HepG2 (cell line): ENCODE results near the gene MARCHF4. TPM values are rescaled to one million over a fixed set of nuclear protein-coding genes. Genes with fewer than 3 reads are reported as not detected.

Experiments
- ATAC-seq: fragments of 200-7000 bp; cut with Tn5 transposase; 3 replicates; pipeline ENCODE4 v1.9.1; 2020; ENCODE audit warnings: mild to moderate bottlenecking, moderate library complexity
- BruUV-seq: library from RNA; stranded (reverse); fragments of 400-500 nt; replicated peaks from 2 replicates; lab custom pipeline; 2021; lab: Mats Ljungman, UMichigan
- CTCF ChIA-PET: fragments of 300-600 bp; formaldehyde crosslinking; extraction: SDS; loops from one replicate; lab custom pipeline; 2021; ENCODE audit warnings: low total read pairs, inconsistent platforms, low intra/inter-chr PET ratio; lab: Yijun Ruan, JAX
- POLR2A ChIA-PET: fragments of 350-600 bp; sonication (Branson Sonifier 250); formaldehyde crosslinking; loops from one replicate; lab custom pipeline; 2020; ENCODE audit warnings: antibody characterized with exemption, inconsistent platforms; lab: Yijun Ruan, JAX
- DNase-seq: peaks from one replicate; pipeline ENCODE4 v3.0.0-alpha.2; 2015; ENCODE audit warnings: low spot score
- FAIRE-seq: peaks from 3 replicates; lab custom pipeline; 2011; peaks lifted over from hg19 to GRCh38; lab: Jason Lieb, UNC
- H2AFZ ChIP-seq: one replicate; pipeline ENCODE4 v1.6.1; 2011; ENCODE audit warnings: low read length, inconsistent platforms
- H3K27ac ChIP-seq: fragments of 300-600 bp; 3 replicates; pipeline ENCODE4 v1.8.0; 2011; ENCODE audit warnings: mixed run types, mild to moderate bottlenecking, mixed read lengths, low read length, inconsistent platforms; ENCODE audit not compliant: insufficient read depth; ENCODE audit errors: extremely low read length
- H3K27me3 ChIP-seq, 2 experiments: fragments of 200-600 bp in 1 of 2; 2 replicates in 1 of 2; 3 replicates in 1 of 2; pipeline versions ENCODE4 v1.6.0 to v1.8.0; 2011; ENCODE audit warnings: low read length in 2 of 2, mild to moderate bottlenecking in 2 of 2, moderate library complexity in 2 of 2, inconsistent platforms in 1 of 2; ENCODE audit not compliant: insufficient read depth in 2 of 2, control insufficient read depth in 1 of 2
- H3K36me3 ChIP-seq, 2 experiments: fragments of 200-600 bp in 1 of 2; replicated peaks in 1 of 2; 2 replicates in 1 of 2; 3 replicates in 1 of 2; pipeline versions ENCODE4 v1.5.1 to v1.8.0; 2011; ENCODE audit warnings: low read length in 2 of 2, inconsistent platforms in 1 of 2; ENCODE audit not compliant: insufficient read depth in 2 of 2, control insufficient read depth in 1 of 2
- H3K4me1 ChIP-seq: 2 replicates; pipeline ENCODE4 v1.5.1; 2012; ENCODE audit warnings: low read length, inconsistent platforms; ENCODE audit not compliant: insufficient read depth
- H3K4me2 ChIP-seq: 2 replicates; pipeline ENCODE4 v1.6.0; 2011; ENCODE audit warnings: low read depth, low read length, inconsistent platforms
- H3K4me3 ChIP-seq, 3 experiments: fragments of 200-600 bp in 1 of 3; sonication (generic), shearing (Covaris generic) in 1 of 3; replicated peaks in 1 of 3; 2 replicates each; pipeline ENCODE4 v1.5.1; 2011 to 2016; ENCODE audit warnings: low read length in 3 of 3, inconsistent platforms in 2 of 3, low read depth in 2 of 3, mild to moderate bottlenecking in 2 of 3, control low read depth in 1 of 3, mixed read lengths in 1 of 3; ENCODE audit not compliant: insufficient read depth in 1 of 3
- H3K79me2 ChIP-seq: one replicate; pipeline ENCODE4 v1.6.1; 2011; ENCODE audit warnings: low read length, inconsistent platforms; ENCODE audit not compliant: insufficient read depth
- H3K9ac ChIP-seq: 2 replicates; pipeline ENCODE4 v1.6.0; 2011; ENCODE audit warnings: mild to moderate bottlenecking, low read depth, low read length, inconsistent platforms; ENCODE audit not compliant: insufficient read depth
- H3K9me3 ChIP-seq: 2 replicates; pipeline ENCODE4 v1.5.1; 2012; ENCODE audit warnings: mild to moderate bottlenecking, low read length
- H4K20me1 ChIP-seq: 2 replicates; pipeline ENCODE4 v1.6.0; 2011; ENCODE audit warnings: inconsistent platforms, mild to moderate bottlenecking, low read length, moderate library complexity; ENCODE audit not compliant: insufficient read depth
- FIP1L1 ChIP-seq: fragments of 200-400 bp; formaldehyde crosslinking; IDR thresholded peaks from 2 replicates; pipeline ENCODE4 v1.6.1; 2018; ENCODE audit warnings: low read depth, mild to moderate bottlenecking, low read length, moderate library complexity, borderline replicate concordance; ENCODE audit not compliant: insufficient read depth
- FOXJ3 ChIP-seq: sonication (generic); formaldehyde crosslinking; IDR thresholded peaks from 2 replicates; pipeline ENCODE4 v1.4.0; 2020; ENCODE audit warnings: missing genetic modification reagents, mild to moderate bottlenecking, borderline replicate concordance
- JDP2 ChIP-seq: sonication (generic); formaldehyde crosslinking; IDR thresholded peaks from 2 replicates; pipeline ENCODE4 v1.8.1; 2022; ENCODE audit warnings: missing genetic modification reagents, borderline replicate concordance
- NFYB ChIP-seq: sonication (generic); formaldehyde crosslinking; IDR thresholded peaks from 2 replicates; pipeline ENCODE4 v1.4.0; 2020; ENCODE audit warnings: missing genetic modification reagents
- PHF21A ChIP-seq: sonication (generic); formaldehyde crosslinking; IDR thresholded peaks from 2 replicates; pipeline ENCODE4 v1.5.0; 2020; ENCODE audit warnings: mild to moderate bottlenecking, missing genetic modification reagents
- SIX4 ChIP-seq: sonication (generic); formaldehyde crosslinking; IDR thresholded peaks from 2 replicates; pipeline ENCODE4 v1.4.0; 2020; ENCODE audit warnings: missing genetic modification reagents
- SOX6 ChIP-seq, 2 experiments: fragments of 450-650 bp in 1 of 2; sonication (generic) in 1 of 2; formaldehyde crosslinking in 1 of 2; IDR thresholded peaks; 2 replicates each; pipeline versions ENCODE4 v1.4.0 to v1.6.1; 2017 to 2020; ENCODE audit warnings: antibody characterized with exemption in 1 of 2, mild to moderate bottlenecking in 1 of 2, missing genetic modification reagents in 1 of 2
- YEATS4 ChIP-seq: sonication (generic); formaldehyde crosslinking; IDR thresholded peaks from 2 replicates; pipeline ENCODE4 v1.4.0; 2020; ENCODE audit warnings: missing genetic modification reagents, borderline replicate concordance
- ZNF260 ChIP-seq: sonication (generic); formaldehyde crosslinking; IDR thresholded peaks from 2 replicates; pipeline ENCODE4 v1.4.0; 2020; ENCODE audit warnings: missing genetic modification reagents, low read depth, mild to moderate bottlenecking, borderline replicate concordance
- ZNF430 ChIP-seq: sonication (generic); formaldehyde crosslinking; IDR thresholded peaks from 2 replicates; pipeline ENCODE4 v1.9.0; 2021; ENCODE audit warnings: mild to moderate bottlenecking, missing genetic modification reagents
- ZNF432 ChIP-seq: sonication (generic); formaldehyde crosslinking; IDR thresholded peaks from 2 replicates; pipeline ENCODE4 v1.5.0; 2020; ENCODE audit warnings: missing genetic modification reagents, mild to moderate bottlenecking, borderline replicate concordance
- ZNF468 ChIP-seq: sonication (generic); formaldehyde crosslinking; IDR thresholded peaks from 2 replicates; pipeline ENCODE4 v1.8.0; 2022; ENCODE audit warnings: mild to moderate bottlenecking, moderate library complexity, missing genetic modification reagents
- ZNF678 ChIP-seq: sonication (generic); formaldehyde crosslinking; IDR thresholded peaks from 2 replicates; pipeline ENCODE4 v1.4.0; 2020; ENCODE audit warnings: mild to moderate bottlenecking, missing genetic modification reagents
- WGBS: methylation state at CpG from one replicate; pipeline ENCODE4 v1.1.6; 2017; ENCODE audit warnings: low lambda C conversion rate; 5-methylcytosine and 5-hydroxymethylcytosine counted together
- in situ Hi-C: cut with HindIII; loops from 2 replicates; pipeline ENCODE4 v1.10.0; 2017; ENCODE audit warnings: low pct_unique_long_range_greater_than_20kb; ENCODE audit not compliant: extremely low pct_ligation_motif_present
- intact Hi-C: fragments of 100-400 bp; cut with micrococcal nuclease; formaldehyde crosslinking; loops from one replicate; pipeline ENCODE4 v1.10.0; 2022; ENCODE audit not compliant: unreplicated experiment
- polyA plus RNA-seq, 8 experiments: library from polyadenylated mRNA; depleted of rRNA in 3 of 8; stranded (reverse) in 7 of 8; unstranded in 1 of 8; fragments of >200 nt; fragmentation: Illumina TruSeq in 4 of 8; extraction: Trizol in 4 of 8; gene quantifications; 2 replicates each; pipeline versions ENCODE4 v1.2.1 to v1.2.3, GENCODE V29; 2011 to 2016; ENCODE audit warnings: low read depth in 4 of 8, missing spikeins in 1 of 8, mixed read lengths in 1 of 8; ENCODE audit not compliant: insufficient read depth in 1 of 8
- total RNA-seq, 5 experiments: library from RNA; depleted of rRNA; stranded (reverse); fragments of >200 nt; fragmentation: Illumina TruSeq; extraction: Trizol; gene quantifications; 2 replicates each; pipeline ENCODE4 v1.2.3, GENCODE V29; 2016; ENCODE audit warnings: low read depth in 1 of 5

MARCHF4 gene
- total and polyA plus RNA-seq, 2 of the 13 experiments (the other 11 are each of a cell fraction or from before 2014, with no cell fraction given), result not detected

DNA sequence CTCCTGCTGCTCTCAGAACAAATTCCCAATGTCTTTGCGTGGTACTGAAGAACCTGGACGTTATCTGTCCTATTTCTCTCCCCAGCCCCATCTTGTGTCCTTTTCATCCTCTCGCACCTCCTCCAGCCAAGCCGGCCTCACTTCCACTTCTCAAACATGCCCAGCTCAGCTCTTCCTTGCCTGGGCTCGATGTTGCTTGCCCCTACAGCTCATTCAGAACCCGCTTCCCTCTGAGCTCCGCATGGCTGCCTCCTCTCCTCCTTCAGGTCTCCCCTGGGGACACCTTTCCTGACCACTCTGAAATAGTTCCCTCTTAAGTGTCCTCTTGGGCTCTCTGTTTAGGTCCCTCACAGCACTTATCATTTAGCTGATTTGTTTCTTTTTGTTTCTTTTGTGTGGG lies 33.3 kb upstream of the MARCHF4 start:
- BruUV-seq, result no TSS peak
- no peaks in the 10 kb centered on the region for H3K79me2 ChIP-seq
- H3K4me1 ChIP-seq, result peaks cover 9% of the 10 kb centered on the region
- no peaks in the 10 kb centered on the region for H4K20me1 ChIP-seq
- ChIA-PET CTCF (no interaction called here), POLR2A (no interaction called here)
- WGBS, result 31% methylated on average over 7 of the region's 7 CpGs
- ATAC-seq, result peak; percentile 15; the same call in 2 of the 3 replicates
- TF ChIP-seq JDP2, result no peak
- TF ChIP-seq FOXJ3, result no peak
- no peak for TF ChIP-seq ZNF678 (CRISPR knock-in tag)
- no peak for TF ChIP-seq ZNF468 (CRISPR knock-in tag)
- TF ChIP-seq ZNF430, result no peak
- TF ChIP-seq ZNF260 (CRISPR knock-in tag), result no peak
- TF ChIP-seq ZNF432 (CRISPR knock-in tag), result no peak
- TF ChIP-seq SIX4, result no peak
- TF ChIP-seq YEATS4 (CRISPR knock-in tag), result no peak
- no peak for TF ChIP-seq SOX6 (IDR thresholded peaks at IDR 0.05)
- TF ChIP-seq SOX6 (CRISPR knock-in tag; IDR thresholded peaks at IDR 0.05), result no peak
- TF ChIP-seq PHF21A (CRISPR knock-in tag), result no peak
- TF ChIP-seq NFYB, result no peak
- TF ChIP-seq FIP1L1, result no peak
- no peak for DNase-seq
- H3K9me3 ChIP-seq, result no peaks in the 10 kb centered on the region
- in situ Hi-C loops, result no loop called here
- H3K27ac ChIP-seq, result no peak overlapping the region
- no peak for FAIRE-seq
- no peak overlapping the region for H2AFZ ChIP-seq
- H3K36me3 ChIP-seq, result no peaks in the 10 kb centered on the region
- intact Hi-C loops, result no loop called here
- H3K9ac ChIP-seq, result no peak overlapping the region
- no peak overlapping the region for H3K4me3 ChIP-seq
- no peak overlapping the region for H3K4me2 ChIP-seq
- H3K27me3 ChIP-seq, result peaks cover 9 to 39% of the 10 kb centered on the region in 2 experiments; a peak in 4 of 5 replicates
